ENCODE measurements around the gene MSX1.

MSX1 gene

GRCh38 chr4:4912155-4912554 is 52.7 kb downstream of the MSX1 start:
- no peak for TF ChIP-seq REST (IDR thresholded peaks at IDR 0.05; ENCODE audit: insufficient read depth in 1 of 2, low read depth in 2 of 2, low read length in 2 of 2)
- no peak for TF ChIP-seq TAF1 (IDR thresholded peaks at IDR 0.05; ENCODE audit: borderline replicate concordance, insufficient read depth, low read length)
- no peak for TF ChIP-seq FOXP2 (optimal IDR thresholded peaks at IDR 0.05; ENCODE audit: borderline replicate concordance, extremely low read depth, extremely low read length, insufficient read depth)
- no peak for TF ChIP-seq SIN3A (IDR thresholded peaks at IDR 0.05; ENCODE audit: borderline replicate concordance, insufficient read depth, low read length)
- no peak for TF ChIP-seq POLR2AphosphoS5 (IDR thresholded peaks at IDR 0.05; ENCODE audit: low read depth, low read length)

- TF ChIP-seq TAF1 (IDR thresholded peaks at IDR 0.05; ENCODE audit: borderline replicate concordance, insufficient read depth, low read length) (no peak), POLR2AphosphoS5 (IDR thresholded peaks at IDR 0.05; ENCODE audit: low read depth, low read length) (no peak), SIN3A (IDR thresholded peaks at IDR 0.05; ENCODE audit: borderline replicate concordance, insufficient read depth, low read length) (no peak), FOXP2 (optimal IDR thresholded peaks at IDR 0.05; ENCODE audit: borderline replicate concordance, extremely low read depth, extremely low read length, insufficient read depth) (no peak), REST (IDR thresholded peaks at IDR 0.05; ENCODE audit: insufficient read depth in 1 of 2, low read depth in 2 of 2, low read length in 2 of 2) (no peak)
Measured at GRCh38 chr4:4913147-4913561, 53.7 kb downstream of the MSX1 start.

Measured in PFSK-1 (cell line).